PFSK-1 (cell line): Measurements from ENCODE around the gene OPCML.

Experiments
- FOXP2 ChIP-seq: optimal IDR thresholded peaks from 2 replicates; pipeline ENCODE3; 2011; ENCODE audit warnings: borderline replicate concordance, control low read depth, inconsistent platforms; ENCODE audit not compliant: insufficient read depth; ENCODE audit errors: extremely low read length, extremely low read depth
- POLR2AphosphoS5 ChIP-seq: IDR thresholded peaks from 2 replicates; pipeline ENCODE4 v1.6.1; 2012; ENCODE audit warnings: low read depth, mild to moderate bottlenecking, control low read depth, low read length, moderate library complexity
- REST ChIP-seq, 2 experiments: IDR thresholded peaks; 2 replicates each; pipeline versions ENCODE4 v1.6.1 to v1.8.0; 2011 to 2012; ENCODE audit warnings: low read depth in 2 of 2, low read length in 2 of 2, control low read depth in 1 of 2, inconsistent platforms in 1 of 2, mild to moderate bottlenecking in 1 of 2, moderate library complexity in 1 of 2; ENCODE audit not compliant: insufficient read depth in 1 of 2
- SIN3A ChIP-seq: IDR thresholded peaks from 2 replicates; pipeline ENCODE4 v1.6.1; 2012; ENCODE audit warnings: mild to moderate bottlenecking, low read length, moderate library complexity, borderline replicate concordance; ENCODE audit not compliant: insufficient read depth
- TAF1 ChIP-seq: IDR thresholded peaks from 2 replicates; pipeline ENCODE4 v1.6.1; 2012; ENCODE audit warnings: low read length, control low read depth, borderline replicate concordance; ENCODE audit not compliant: insufficient read depth

The OPCML gene

GRCh38 chr11:133207995-133208394 is 324.3 kb downstream of the OPCML start:
- no peak for TF ChIP-seq FOXP2
- no peak for TF ChIP-seq REST (IDR thresholded peaks at IDR 0.05; ENCODE audit: insufficient read depth in 1 of 2, low read depth in 2 of 2, low read length in 2 of 2)
- TF ChIP-seq TAF1, result no peak
- TF ChIP-seq POLR2AphosphoS5, result no peak
- no peak for TF ChIP-seq SIN3A

- TF ChIP-seq REST (IDR thresholded peaks at IDR 0.05; ENCODE audit: insufficient read depth in 1 of 2, low read depth in 2 of 2, low read length in 2 of 2), result no peak
- TF ChIP-seq FOXP2, result no peak
- no peak for TF ChIP-seq SIN3A
- TF ChIP-seq POLR2AphosphoS5, result no peak
- no peak for TF ChIP-seq TAF1
Observed at GRCh38 chr11:133206313-133207005, 325.8 kb downstream of the OPCML start.

GRCh38 chr11:133204158-133204557 is 328.1 kb downstream of the OPCML start:
- TF ChIP-seq POLR2AphosphoS5 (no peak), TAF1 (no peak), FOXP2 (no peak), SIN3A (no peak), REST (IDR thresholded peaks at IDR 0.05; ENCODE audit: insufficient read depth in 1 of 2, low read depth in 2 of 2, low read length in 2 of 2) (no peak)

GRCh38 chr11:133202816-133203215 is 329.5 kb downstream of the OPCML start:
- TF ChIP-seq TAF1, result no peak
- TF ChIP-seq POLR2AphosphoS5, result no peak
- TF ChIP-seq FOXP2, result no peak
- TF ChIP-seq REST (IDR thresholded peaks at IDR 0.05; ENCODE audit: insufficient read depth in 1 of 2, low read depth in 2 of 2, low read length in 2 of 2), result no peak
- no peak for TF ChIP-seq SIN3A

- TF ChIP-seq POLR2AphosphoS5 (no peak), REST (IDR thresholded peaks at IDR 0.05; ENCODE audit: insufficient read depth in 1 of 2, low read depth in 2 of 2, low read length in 2 of 2) (no peak), SIN3A (no peak), FOXP2 (no peak), TAF1 (no peak)
Observed at GRCh38 chr11:133198438-133198837, 333.9 kb downstream of the OPCML start.
